H9 (cell line): ENCODE data around the gene LPP. TPM values are rescaled to one million over a fixed set of nuclear protein-coding genes. Genes with fewer than 3 reads are reported as not detected.

ENCODE experiments used
- DNase-seq: peaks from one replicate; pipeline ENCODE4 v3.0.0-alpha.2; 2017
- H2AFZ ChIP-seq: one replicate; pipeline ENCODE4 v1.6.1; 2013; ENCODE audit warnings: mild to moderate bottlenecking, low read length, control low read depth, moderate library complexity
- H2AK5ac ChIP-seq: 2 replicates; pipeline ENCODE4 v1.6.1; 2013; ENCODE audit warnings: low read length, control low read depth, mixed read lengths; ENCODE audit not compliant: insufficient read length
- H2BK120ac ChIP-seq: one replicate; pipeline ENCODE4 v1.6.1; 2013; ENCODE audit warnings: low read depth, mild to moderate bottlenecking, low read length, control low read depth, inconsistent platforms; ENCODE audit not compliant: poor library complexity, severe bottlenecking
- H2BK12ac ChIP-seq: 2 replicates; pipeline ENCODE4 v1.6.1; 2013; ENCODE audit warnings: low read length, control low read depth, mixed read lengths, low read depth; ENCODE audit not compliant: insufficient read length
- H2BK15ac ChIP-seq: 2 replicates; pipeline ENCODE4 v1.6.1; 2013; ENCODE audit warnings: low read depth, low read length, control low read depth
- H2BK20ac ChIP-seq: one replicate; pipeline ENCODE4 v1.6.1; 2013; ENCODE audit warnings: low read depth, mild to moderate bottlenecking, low read length, control low read depth, inconsistent platforms; ENCODE audit not compliant: poor library complexity, severe bottlenecking
- H2BK5ac ChIP-seq: 2 replicates; pipeline ENCODE4 v1.6.1; 2013; ENCODE audit warnings: low read length, control low read depth, mixed read lengths; ENCODE audit not compliant: insufficient read length
- H3K14ac ChIP-seq: 2 replicates; pipeline ENCODE4 v1.6.1; 2013; ENCODE audit warnings: low read length, control low read depth; ENCODE audit not compliant: insufficient read depth
- H3K18ac ChIP-seq: 2 replicates; pipeline ENCODE4 v1.6.1; 2013; ENCODE audit warnings: low read depth, mild to moderate bottlenecking, mixed read lengths, low read length, control low read depth; ENCODE audit not compliant: insufficient read length
- H3K23ac ChIP-seq: 2 replicates; pipeline ENCODE4 v1.6.1; 2013; ENCODE audit warnings: low read length, control low read depth, mixed read lengths, low read depth; ENCODE audit not compliant: insufficient read length
- H3K23me2 ChIP-seq: 2 replicates; pipeline ENCODE4 v1.6.1; 2013; ENCODE audit warnings: low read depth, mild to moderate bottlenecking, mixed read lengths, low read length, control low read depth; ENCODE audit not compliant: insufficient read length, poor library complexity, severe bottlenecking
- H3K27ac ChIP-seq: 2 replicates; pipeline ENCODE4 v1.5.1; 2013; ENCODE audit warnings: low read length, control low read depth, mixed read lengths, low read depth; ENCODE audit not compliant: insufficient read length
- H3K27me3 ChIP-seq: 2 replicates; pipeline ENCODE4 v1.6.1; 2013; ENCODE audit warnings: low read length, control low read depth, inconsistent platforms; ENCODE audit not compliant: insufficient read depth
- H3K4ac ChIP-seq: 2 replicates; pipeline ENCODE4 v1.6.1; 2013; ENCODE audit warnings: low read depth, mild to moderate bottlenecking, control low read depth, inconsistent platforms, low read length, moderate library complexity
- H3K4me1 ChIP-seq: 2 replicates; pipeline ENCODE4 v1.6.1; 2013; ENCODE audit warnings: low read length, control low read depth, inconsistent platforms; ENCODE audit not compliant: insufficient read depth
- H3K4me2 ChIP-seq: 2 replicates; pipeline ENCODE4 v1.6.1; 2013; ENCODE audit warnings: low read length, control low read depth, mixed read lengths; ENCODE audit not compliant: insufficient read length, insufficient read depth
- H3K56ac ChIP-seq: 2 replicates; pipeline ENCODE4 v1.6.1; 2013; ENCODE audit warnings: low read depth, mild to moderate bottlenecking, mixed read lengths, low read length, control low read depth; ENCODE audit not compliant: insufficient read length
- H3K79me1 ChIP-seq: 2 replicates; pipeline ENCODE4 v1.6.1; 2013; ENCODE audit warnings: low read depth, mild to moderate bottlenecking, moderate library complexity, low read length, control low read depth, inconsistent platforms; ENCODE audit not compliant: insufficient read depth, poor library complexity, severe bottlenecking
- H3K79me2 ChIP-seq: 2 replicates; pipeline ENCODE4 v1.6.1; 2013; ENCODE audit warnings: low read length, control low read depth, inconsistent platforms; ENCODE audit not compliant: insufficient read depth
- H3K9ac ChIP-seq: 2 replicates; pipeline ENCODE4 v1.6.1; 2013; ENCODE audit warnings: low read length, control low read depth, mixed read lengths; ENCODE audit not compliant: insufficient read length; ENCODE audit errors: extremely low read depth
- H3K9me3 ChIP-seq: one replicate; pipeline ENCODE4 v1.6.1; 2013; ENCODE audit warnings: low read depth, low read length, inconsistent platforms; ENCODE audit not compliant: control insufficient read depth
- H3T11ph ChIP-seq: one replicate; pipeline ENCODE4 v1.6.1; 2013; ENCODE audit warnings: mild to moderate bottlenecking, low read length, control low read depth, inconsistent platforms
- H4K20me1 ChIP-seq: one replicate; pipeline ENCODE4 v1.6.1; 2013; ENCODE audit not compliant: control insufficient read depth, insufficient read length, insufficient read depth
- H4K5ac ChIP-seq: 2 replicates; pipeline ENCODE4 v1.6.1; 2013; ENCODE audit warnings: low read depth, mild to moderate bottlenecking, mixed read lengths, low read length, control low read depth; ENCODE audit not compliant: insufficient read length
- H4K8ac ChIP-seq: replicated peaks from 2 replicates; pipeline ENCODE4 v1.6.1; 2013; ENCODE audit warnings: low read length, control low read depth, mixed read lengths, low read depth; ENCODE audit not compliant: insufficient read length
- H4K91ac ChIP-seq: 2 replicates; pipeline ENCODE4 v1.6.1; 2013; ENCODE audit warnings: low read depth, mild to moderate bottlenecking, moderate library complexity, mixed read lengths, low read length, control low read depth; ENCODE audit not compliant: insufficient read length
- H3K27ac Mint-ChIP-seq, 3 experiments: 2 replicates in 2 of 3; 3 replicates in 1 of 3; pipeline ENCODE4 v1.8.0; 2020 to 2021; ENCODE audit warnings: mixed read lengths in 3 of 3, mild to moderate bottlenecking in 1 of 3, moderate library complexity in 1 of 3
- H3K27me3 Mint-ChIP-seq: 2 replicates; pipeline ENCODE4 v1.8.0; 2021; ENCODE audit warnings: low read depth, mild to moderate bottlenecking, moderate library complexity, mixed read lengths
- H3K36me3 Mint-ChIP-seq, 3 experiments: 2 replicates in 2 of 3; 3 replicates in 1 of 3; pipeline ENCODE4 v1.8.0; 2020 to 2021; ENCODE audit warnings: low read depth in 3 of 3, mixed read lengths in 3 of 3; ENCODE audit not compliant: insufficient read depth in 1 of 3
- H3K4me1 Mint-ChIP-seq, 2 experiments: 2 replicates each; pipeline ENCODE4 v1.8.0; 2020; ENCODE audit warnings: mixed read lengths in 2 of 2
- H3K4me3 Mint-ChIP-seq, 2 experiments: 2 replicates in 1 of 2; 3 replicates in 1 of 2; pipeline ENCODE4 v1.8.0; 2020 to 2021; ENCODE audit warnings: mild to moderate bottlenecking in 2 of 2, mixed read lengths in 2 of 2, moderate library complexity in 1 of 2
- H3K9me3 Mint-ChIP-seq, 2 experiments: 2 replicates in 1 of 2; 3 replicates in 1 of 2; pipeline ENCODE4 v1.8.0; 2020; ENCODE audit warnings: mild to moderate bottlenecking in 2 of 2, mixed read lengths in 2 of 2, moderate library complexity in 1 of 2
- CTCF ChIP-seq: fragments of 200-600 bp; sonication (generic); conservative IDR thresholded peaks from 3 replicates; pipeline ENCODE4 v1.8.0; 2021; ENCODE audit warnings: antibody characterized with exemption, mild to moderate bottlenecking
- WGBS: extraction: QIAGEN DNeasy Blood & Tissue Kit; methylation state at CpG from one replicate; pipeline ENCODE4 v1.1.7; 2013; ENCODE audit warnings: missing lambda C conversion rate, low lambda C conversion rate, mixed read lengths; ENCODE audit not compliant: insufficient read length; ENCODE audit errors: extremely low coverage; 5-methylcytosine and 5-hydroxymethylcytosine counted together
- total RNA-seq: library from RNA; stranded (reverse); gene quantifications from 2 replicates; pipeline ENCODE4 v1.2.1, GENCODE V29; 2021

Gene LPP
- total RNA-seq, 1 experiment from 2014 or later, result 64.6 TPM

DNA sequence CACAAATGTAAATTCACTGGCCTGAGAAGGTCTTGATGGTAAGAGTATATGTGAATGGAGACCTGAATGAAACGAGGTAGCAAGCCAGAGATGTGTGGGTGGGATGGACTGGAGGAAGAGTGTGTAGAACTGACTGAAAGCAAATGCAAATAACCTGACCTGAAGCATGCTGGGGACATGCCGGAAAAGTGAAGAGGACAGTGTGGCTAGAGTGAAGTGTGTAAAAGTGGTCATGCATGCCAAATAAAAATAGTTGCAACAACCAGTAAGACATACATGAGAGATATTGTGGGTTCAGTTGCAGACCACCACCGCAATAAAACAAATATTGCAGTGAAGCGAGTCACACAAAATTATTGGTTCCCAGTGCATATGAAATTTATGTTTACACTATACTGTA, 82.3 kb downstream of the LPP start:
- H3K4me1 ChIP-seq, result no peaks in the 10 kb centered on the region
- no peaks in the 10 kb centered on the region for H3K9me3 Mint-ChIP-seq
- H3K14ac ChIP-seq, result no peak overlapping the region
- H2BK5ac ChIP-seq, result no peak overlapping the region
- H3K23ac ChIP-seq, result no peak overlapping the region
- TF ChIP-seq CTCF, result no peak
- H3K18ac ChIP-seq, result no peak overlapping the region
- peaks cover 2% of the 10 kb centered on the region; the same call in 1 of the 2 replicates for H3K79me2 ChIP-seq
- H3K9me3 ChIP-seq, result no peaks in the 10 kb centered on the region
- H3K27me3 ChIP-seq, result no peaks in the 10 kb centered on the region
- no peak overlapping the region for H3K56ac ChIP-seq
- peaks cover 16 to 19% of the 10 kb centered on the region in 2 experiments for H3K4me1 Mint-ChIP-seq
- H4K5ac ChIP-seq, result no peak overlapping the region
- no peaks in the 10 kb centered on the region for H3K27me3 Mint-ChIP-seq
- H2AK5ac ChIP-seq, result no peak overlapping the region
- H3K4me2 ChIP-seq, result no peak overlapping the region
- no peak overlapping the region for H3T11ph ChIP-seq
- H3K4ac ChIP-seq, result no peak overlapping the region
- H2AFZ ChIP-seq, result no peak overlapping the region
- H2BK15ac ChIP-seq, result no peak overlapping the region
- H3K36me3 Mint-ChIP-seq, result peaks cover 0 to 2% (median 0%) of the 10 kb centered on the region in 3 experiments; a peak in 1 of 7 replicates
- no peak overlapping the region for H2BK12ac ChIP-seq
- no peak overlapping the region for H3K27ac ChIP-seq
- no peak overlapping the region for H4K8ac ChIP-seq
- H3K23me2 ChIP-seq, result no peaks in the 10 kb centered on the region
- H3K9ac ChIP-seq, result no peak overlapping the region
- no peaks in the 10 kb centered on the region for H3K79me1 ChIP-seq
- no peak overlapping the region for H4K91ac ChIP-seq
- H3K4me3 Mint-ChIP-seq, result no peak overlapping the region
- no peak overlapping the region for H2BK20ac ChIP-seq
- no peak for DNase-seq
- WGBS, result no CpG with 5 or more reads among the region's 4 CpGs
- peak overlapping the region in 1 of 3 experiments; percentile 15; a peak in 1 of 7 replicates for H3K27ac Mint-ChIP-seq
- H2BK120ac ChIP-seq, result no peak overlapping the region
- H4K20me1 ChIP-seq, result no peaks in the 10 kb centered on the region
